K562 (cell line): Measurements from ENCODE around the gene SH2D3A. TPM values are rescaled to one million over a fixed set of nuclear protein-coding genes. Genes with fewer than 3 reads are reported as not detected.

ENCODE experiments used
- ATAC-seq: fragments of 200-7000 bp; cut with Tn5 transposase; 3 replicates; pipeline ENCODE4 v1.9.1; 2020; ENCODE audit warnings: moderate library complexity
- BruUV-seq: library from RNA; stranded (reverse); fragments of 400-500 nt; replicated peaks from 2 replicates; lab custom pipeline; 2021; lab: Mats Ljungman, UMichigan
- CTCF ChIA-PET: fragments of 300-600 bp; formaldehyde crosslinking; extraction: SDS; loops from one replicate; lab custom pipeline; 2021; ENCODE audit warnings: low intra/inter-chr PET ratio; lab: Yijun Ruan, JAX
- POLR2A ChIA-PET: fragments of 300-600, 350-650 bp; sonication (Branson Sonifier 250); formaldehyde crosslinking; extraction: SDS; loops from one replicate; lab custom pipeline; 2021; ENCODE audit warnings: antibody characterized with exemption, inconsistent platforms; lab: Yijun Ruan, JAX
- DNase-seq, 4 experiments: peaks; one replicate each; pipeline versions ENCODE4 v3.0.0 to v3.0.0-alpha.2; 2011 to 2018; ENCODE audit warnings: low spot score in 3 of 4, mixed read lengths in 3 of 4; ENCODE audit errors: extremely low read depth in 1 of 4
- FAIRE-seq: peaks from 2 replicates; lab custom pipeline; 2011; peaks lifted over from hg19 to GRCh38; lab: Jason Lieb, UNC
- H2AFZ ChIP-seq: 2 replicates; pipeline ENCODE4 v1.6.0; 2011; ENCODE audit warnings: low read depth, low read length, control low read depth, inconsistent platforms
- H3K27ac ChIP-seq: fragments of 200-600 bp; 3 replicates; pipeline ENCODE4 v1.8.0; 2011; ENCODE audit warnings: low read depth, mild to moderate bottlenecking, control low read depth, inconsistent platforms, low read length, moderate library complexity, mixed read lengths; ENCODE audit errors: extremely low read depth
- H3K27me3 ChIP-seq, 2 experiments: fragments of 300-600 bp in 1 of 2; 2 replicates in 1 of 2; 3 replicates in 1 of 2; pipeline versions ENCODE4 v1.6.0 to v1.8.0; 2011; ENCODE audit warnings: inconsistent platforms in 2 of 2, low read length in 2 of 2, mild to moderate bottlenecking in 1 of 2, mixed read lengths in 1 of 2, moderate library complexity in 1 of 2; ENCODE audit not compliant: control insufficient read depth in 2 of 2, insufficient read depth in 2 of 2
- H3K36me3 ChIP-seq: fragments of 300-600 bp; 3 replicates; pipeline ENCODE4 v1.8.0; 2011; ENCODE audit warnings: mild to moderate bottlenecking, low read length, inconsistent platforms; ENCODE audit not compliant: control insufficient read depth, insufficient read depth
- H3K4me1 ChIP-seq, 2 experiments: fragments of 200-600 bp in 1 of 2; replicated peaks in 1 of 2; 2 replicates in 1 of 2; 3 replicates in 1 of 2; pipeline versions ENCODE4 v1.5.1 to v1.8.0; 2011; ENCODE audit warnings: inconsistent platforms in 2 of 2, low read length in 2 of 2, mild to moderate bottlenecking in 1 of 2, mixed read lengths in 1 of 2, moderate library complexity in 1 of 2; ENCODE audit not compliant: control insufficient read depth in 2 of 2, insufficient read depth in 2 of 2
- H3K4me2 ChIP-seq: 2 replicates; pipeline ENCODE4 v1.6.1; 2011; ENCODE audit warnings: low read length, control low read depth, inconsistent platforms, mixed read lengths; ENCODE audit not compliant: insufficient read depth
- H3K4me3 ChIP-seq: fragments of 200-600 bp; sonication (generic), shearing (Covaris generic); 2 replicates; pipeline ENCODE4 v1.5.1; 2016; ENCODE audit warnings: control low read depth, inconsistent platforms
- H3K79me2 ChIP-seq: fragments of 200-600 bp; 3 replicates; pipeline ENCODE4 v1.8.0; 2011; ENCODE audit warnings: low read length, inconsistent platforms; ENCODE audit not compliant: control insufficient read depth, insufficient read depth
- H3K9ac ChIP-seq, 2 experiments: 2 replicates each; pipeline versions ENCODE4 v1.6.0 to v1.6.1; 2011; ENCODE audit warnings: low read depth in 2 of 2, low read length in 2 of 2, control low read depth in 1 of 2, inconsistent platforms in 1 of 2, mild to moderate bottlenecking in 1 of 2, mixed read lengths in 1 of 2; ENCODE audit not compliant: insufficient read depth in 1 of 2
- H3K9me1 ChIP-seq: one replicate; pipeline ENCODE4 v1.6.0; 2011; ENCODE audit warnings: inconsistent platforms, mild to moderate bottlenecking, low read length, moderate library complexity; ENCODE audit not compliant: control insufficient read depth, insufficient read depth
- H3K9me3 ChIP-seq: replicated peaks from 2 replicates; pipeline ENCODE4 v1.5.1; 2011; ENCODE audit warnings: low read depth, low read length, inconsistent platforms; ENCODE audit not compliant: control insufficient read depth, insufficient read depth
- H4K20me1 ChIP-seq: replicated peaks from 2 replicates; pipeline ENCODE4 v1.6.1; 2011; ENCODE audit warnings: low read length, inconsistent platforms, mixed read lengths; ENCODE audit not compliant: control insufficient read depth, insufficient read depth
- E2F6 ChIP-seq, 2 experiments: IDR thresholded peaks; 2 replicates each; pipeline ENCODE4 v1.6.1; 2011; ENCODE audit warnings: borderline replicate concordance in 1 of 2, control low read depth in 1 of 2, low read depth in 1 of 2, low read length in 1 of 2, mild to moderate bottlenecking in 1 of 2, mixed read lengths in 1 of 2, moderate library complexity in 1 of 2; ENCODE audit not compliant: insufficient read depth in 1 of 2, insufficient read length in 1 of 2, poor library complexity in 1 of 2, severe bottlenecking in 1 of 2; ENCODE audit errors: extremely low read depth in 1 of 2
- EGR1 ChIP-seq: fragments of 450-650 bp; conservative IDR thresholded peaks from 2 replicates; pipeline ENCODE4 v1.6.1; 2017; ENCODE audit warnings: mild to moderate bottlenecking
- HNRNPLL ChIP-seq: fragments of 200-400 bp; formaldehyde crosslinking; IDR thresholded peaks from 2 replicates; pipeline ENCODE4 v1.6.1; 2017; ENCODE audit warnings: low read length, low read depth, mild to moderate bottlenecking; ENCODE audit not compliant: poor library complexity, severe bottlenecking
- HSF4 ChIP-seq: fragments of 250-450 bp; sonication (Bioruptor Pico); IDR thresholded peaks from 2 replicates; pipeline ENCODE4 v2.1.2; 2022; ENCODE audit warnings: mild to moderate bottlenecking, moderate library complexity, borderline replicate concordance
- IRF1 ChIP-seq: sonication (generic); formaldehyde crosslinking; IDR thresholded peaks from 2 replicates; pipeline ENCODE4 v1.8.0; 2022; ENCODE audit warnings: missing genetic modification reagents, mild to moderate bottlenecking, borderline replicate concordance
- KHSRP ChIP-seq: fragments of 450-650 bp; IDR thresholded peaks from 2 replicates; pipeline ENCODE4 v1.6.1; 2017
- MAX ChIP-seq: sonication (generic); formaldehyde crosslinking; IDR thresholded peaks from 2 replicates; pipeline ENCODE4 v1.9.0; 2022; ENCODE audit warnings: mild to moderate bottlenecking, missing genetic modification reagents
- MYC ChIP-seq, 2 experiments: fragments of 250-450 bp in 1 of 2; sonication (Bioruptor Pico) in 1 of 2; IDR thresholded peaks; 2 replicates each; pipeline versions ENCODE4 v1.5.1 to v1.6.1; 2012 to 2021; ENCODE audit warnings: low read depth in 2 of 2, borderline replicate concordance in 1 of 2, improper control_type of control experiment in 1 of 2, low read length in 1 of 2, mild to moderate bottlenecking in 1 of 2, moderate library complexity in 1 of 2
- SP2 ChIP-seq: IDR thresholded peaks from 2 replicates; pipeline ENCODE4 v1.6.1; 2011; ENCODE audit warnings: mild to moderate bottlenecking, low read depth, low read length, moderate library complexity; ENCODE audit not compliant: poor library complexity, severe bottlenecking; ENCODE audit errors: extremely low read depth
- ZFP36 ChIP-seq: fragments of 150-350 bp; IDR thresholded peaks from 2 replicates; pipeline ENCODE4 v1.6.1; 2018; ENCODE audit warnings: low read length, low read depth; ENCODE audit not compliant: partially characterized antibody
- ZNF263 ChIP-seq: sonication (generic); formaldehyde crosslinking; IDR thresholded peaks from 2 replicates; pipeline ENCODE4 v1.8.0; 2022; ENCODE audit warnings: mild to moderate bottlenecking, missing genetic modification reagents, borderline replicate concordance
- ZNF695 ChIP-seq: fragments of 450-650 bp; formaldehyde crosslinking; IDR thresholded peaks from 2 replicates; pipeline ENCODE4 v1.4.0; 2020; ENCODE audit warnings: mild to moderate bottlenecking, moderate library complexity
- whole genome bisulfite sequencing: fragments of 100-300 bp; shearing (Covaris generic); methylation state at CpG from one replicate; pipeline ENCODE4 v1.1.6; 2016; ENCODE audit warnings: low coverage, mixed read lengths; ENCODE audit not compliant: insufficient coverage; ENCODE audit errors: missing lambda C conversion rate; 5-methylcytosine and 5-hydroxymethylcytosine counted together
- in situ Hi-C: fragments of 300-500 bp; cut with MboI; formaldehyde crosslinking; loops from 4 replicates; pipeline ENCODE4 v1.15.0; 2018; ENCODE audit warnings: inconsistent platforms, mixed read lengths
- intact Hi-C: fragments of 100-400 bp; cut with micrococcal nuclease; formaldehyde crosslinking; loops from 2 replicates; pipeline ENCODE4 v1.14.2; 2022
- polyA plus RNA-seq, 8 experiments: library from polyadenylated mRNA; depleted of rRNA in 4 of 8; stranded (reverse) in 5 of 8; unstranded in 3 of 8; fragments of >200 nt; fragmentation: Nextera tagmentation in 2 of 8; fragmentation: Illumina TruSeq in 1 of 8; extraction: Ambion mirVana in 2 of 8; extraction: Trizol in 1 of 8; gene quantifications; 2 replicates each; pipeline versions ENCODE4 v1.2.1 to v1.2.3, GENCODE V29; 2011 to 2014; ENCODE audit warnings: inconsistent platforms in 1 of 8, missing spikeins in 1 of 8
- total RNA-seq, 7 experiments: library from RNA; depleted of rRNA in 6 of 7; stranded (reverse); fragments of >200 nt in 6 of 7; fragmentation: Illumina TruSeq in 2 of 7; extraction: Trizol in 2 of 7; gene quantifications; 2 replicates each; pipeline versions ENCODE4 v1.2.1 to v1.2.3, GENCODE V29; 2011 to 2021; ENCODE audit warnings: low replicate concordance in 1 of 7

Gene SH2D3A
- total and polyA plus RNA-seq, 9 of the 15 experiments (the other 6 are each of a cell fraction or from before 2014, with no cell fraction given): 0.75 to 26.3 (median 8.9) TPM

- TF ChIP-seq SP2 (no peak), E2F6 (IDR thresholded peaks at IDR 0.05; ENCODE audit: borderline replicate concordance in 1 of 2, extremely low read depth in 1 of 2, insufficient read depth in 1 of 2, insufficient read length in 1 of 2, low read depth in 1 of 2, low read length in 1 of 2, poor library complexity in 1 of 2, severe bottlenecking in 1 of 2) (peak in 1 of 2 experiments; percentile 26), MYC (IDR thresholded peaks at IDR 0.05; ENCODE audit: low read depth, low read length) (no peak), MYC (CRISPR knock-in tag; IDR thresholded peaks at IDR 0.05; ENCODE audit: borderline replicate concordance, low read depth) (no peak), KHSRP (no peak), EGR1 (no peak), HNRNPLL (no peak), MAX (CRISPR knock-in tag) (no peak)
- TF ChIP-seq, all 486 proteins: peak for 2
Observed at GRCh38 chr19:6707011-6707657, 60.1 kb downstream of the SH2D3A start (continued).

GRCh38 chr19:6706633-6706958 is 60.6 kb downstream of the SH2D3A start:
- Histone ChIP-seq H3K36me3 (no peaks in the 10 kb centered on the region), H2AFZ (no peak overlapping the region), H3K9me1 (no peaks in the 10 kb centered on the region), H3K27ac (no peak overlapping the region), H3K27me3 (peaks cover 20 to 40% of the 10 kb centered on the region in 2 experiments; a peak in 4 of 5 replicates), H3K4me2 (no peak overlapping the region), H4K20me1 (0 out of 2 replicates have a peak, but pooled peaks cover 3% of the 10 kb centered on the region), H3K79me2 (no peaks in the 10 kb centered on the region), H3K9me3 (no peaks in the 10 kb centered on the region), H3K4me1 (peaks cover 0 to 19% of the 10 kb centered on the region in 2 experiments; a peak in 2 of 5 replicates), H3K9ac (no peak overlapping the region), H3K4me3 (no peak overlapping the region)
- ChIA-PET POLR2A (no interaction called here), CTCF (no interaction called here)
- intact Hi-C loops: no loop called here
- no TSS peak for BruUV-seq
- DNase-seq (no peak), FAIRE-seq (no peak), ATAC-seq (no peak)
- in situ Hi-C loops: no loop called here
- no CpG with 5 or more reads among the region's 3 CpGs for WGBS
- TF ChIP-seq IRF1 (CRISPR knock-in tag): no peak
- peak; percentile 73 for TF ChIP-seq ZFP36
- no peak for TF ChIP-seq HSF4 (CRISPR knock-in tag)
- TF ChIP-seq ZNF263 (CRISPR knock-in tag): peak; percentile 62; the same call in 1 of the 2 replicates
- no peak for TF ChIP-seq ZNF695 (CRISPR knock-in tag)
